OCI-LY3 (cell line): Measurements from ENCODE around the gene PDLIM5.

Experiments
- CTCF ChIP-seq: fragments of 200-600, 300-600 bp; sonication (generic); IDR thresholded peaks from 2 replicates; pipeline ENCODE4 v1.5.1; 2014; ENCODE audit warnings: antibody characterized with exemption, low read length, low read depth
- EZH2phosphoT487 ChIP-seq: fragments of 200-600 bp; shearing (Covaris generic); IDR thresholded peaks from 2 replicates; pipeline ENCODE4 v1.6.1; 2018; ENCODE audit warnings: antibody characterized with exemption, mixed run types, low read depth

GRCh38 chr4:94561249-94562024, 109.7 kb downstream of the PDLIM5 start:
- TF ChIP-seq CTCF (no peak), EZH2phosphoT487 (no peak)
